GM18861 (cell line): Measurements from ENCODE around the gene SLC16A9.
A peak's percentile ranks its signal among the peaks of the same experiment; 100 is the strongest.

Source experiments
- ATAC-seq: cut with Tn5 transposase; IDR thresholded peaks from one replicate; pipeline ENCODE4 v1.9.1; 2021; ENCODE audit not compliant: unreplicated experiment

SLC16A9 gene

DNA sequence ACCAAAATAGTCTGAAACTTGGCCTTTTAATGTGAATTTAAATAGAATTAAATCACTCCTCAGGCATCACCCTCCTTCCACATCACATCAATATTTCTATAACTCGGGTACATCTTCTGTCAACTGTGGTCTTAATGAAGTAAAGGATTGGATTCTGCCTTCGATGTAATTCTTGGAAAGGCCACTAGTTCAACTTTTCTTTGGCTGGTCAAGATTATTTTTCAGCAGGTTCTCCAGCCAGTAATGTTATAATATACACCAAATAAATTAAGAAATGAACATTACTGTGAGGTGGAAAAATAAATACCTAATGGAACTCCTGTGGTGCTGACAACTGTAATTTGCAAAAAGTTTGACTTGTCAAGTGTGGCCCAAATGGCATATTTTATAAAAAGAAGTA is 9.7 kb upstream of the SLC16A9 start:
- no peak for ATAC-seq

DNA sequence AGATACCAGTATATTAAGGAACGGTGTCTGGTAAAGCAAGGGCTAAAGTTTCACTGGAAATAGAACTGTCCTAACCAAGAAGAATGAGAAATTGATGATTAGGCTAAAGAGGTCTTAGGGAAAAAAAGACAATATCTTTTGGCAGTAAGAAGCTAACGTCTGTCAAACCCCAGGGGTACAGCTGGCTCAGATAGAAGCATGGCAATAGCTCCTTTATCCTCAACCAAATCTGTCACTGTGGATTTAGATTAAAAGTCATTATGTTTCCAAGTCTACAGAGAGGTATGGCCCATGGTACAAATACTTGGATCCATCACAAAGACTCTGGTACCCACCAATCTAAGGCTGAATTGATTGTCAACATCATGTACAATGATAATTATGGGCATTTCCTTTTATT is 8.6 kb upstream of the SLC16A9 start:
- ATAC-seq, result no peak

DNA sequence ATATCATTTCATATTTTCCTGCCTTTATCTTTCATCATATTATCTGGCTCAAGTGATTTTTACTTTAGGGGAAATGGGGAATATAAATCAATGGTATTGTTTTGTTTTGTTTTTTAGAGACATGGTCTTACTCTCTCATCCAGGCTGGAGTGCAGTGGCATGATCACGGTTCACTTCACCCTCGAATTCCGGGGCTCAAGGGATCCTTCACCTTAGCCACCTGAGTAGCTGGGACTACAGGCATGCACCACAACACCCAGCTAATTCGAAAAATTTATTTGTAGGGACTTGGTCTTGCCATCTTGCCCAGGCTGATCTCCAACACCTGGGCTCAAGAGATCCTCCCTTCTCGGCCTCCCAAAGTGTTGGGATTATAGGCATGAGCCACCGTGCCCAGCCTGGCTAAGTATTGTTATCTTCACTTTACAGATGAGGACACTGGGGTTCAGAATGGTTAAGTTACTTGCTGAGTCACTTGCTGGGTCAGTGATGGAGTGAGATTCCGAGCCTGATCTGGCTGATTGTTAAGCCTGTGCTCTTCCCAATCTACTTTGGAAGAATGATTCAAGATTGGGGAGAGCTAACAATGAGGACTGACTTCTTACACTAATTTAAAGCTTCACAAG is 3.7 kb upstream of the SLC16A9 start:
- ATAC-seq, result no peak

DNA sequence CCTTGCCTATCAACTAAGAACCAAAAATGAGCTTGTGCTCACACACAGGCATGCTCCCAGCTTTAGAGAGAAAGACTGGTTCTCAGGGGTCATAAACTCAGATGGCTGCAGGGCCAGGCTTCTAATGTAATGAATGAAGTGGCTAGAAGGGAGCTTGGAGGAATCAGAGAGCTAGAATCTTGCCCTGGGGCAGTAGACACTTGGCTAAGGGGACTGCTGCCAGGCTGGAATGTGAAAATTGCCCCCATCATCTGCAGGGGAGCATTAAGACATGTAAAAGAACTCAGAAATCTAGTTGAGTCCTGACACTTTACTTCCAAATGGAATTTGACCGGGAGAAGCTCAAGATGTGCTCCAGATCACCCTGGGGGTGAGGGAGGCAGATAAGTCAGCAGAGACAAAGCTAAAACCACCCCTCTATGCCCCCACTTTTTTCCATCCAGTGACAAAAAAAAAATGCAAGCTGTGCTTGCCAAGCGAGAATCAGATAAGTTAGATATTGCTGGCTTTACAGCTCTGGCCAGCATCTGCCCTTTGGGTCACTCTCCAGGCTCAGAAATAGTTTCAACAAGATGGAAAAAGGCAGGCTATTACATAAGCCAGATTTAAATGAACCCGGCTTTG is 2.3 kb upstream of the SLC16A9 start:
- no peak for ATAC-seq

DNA sequence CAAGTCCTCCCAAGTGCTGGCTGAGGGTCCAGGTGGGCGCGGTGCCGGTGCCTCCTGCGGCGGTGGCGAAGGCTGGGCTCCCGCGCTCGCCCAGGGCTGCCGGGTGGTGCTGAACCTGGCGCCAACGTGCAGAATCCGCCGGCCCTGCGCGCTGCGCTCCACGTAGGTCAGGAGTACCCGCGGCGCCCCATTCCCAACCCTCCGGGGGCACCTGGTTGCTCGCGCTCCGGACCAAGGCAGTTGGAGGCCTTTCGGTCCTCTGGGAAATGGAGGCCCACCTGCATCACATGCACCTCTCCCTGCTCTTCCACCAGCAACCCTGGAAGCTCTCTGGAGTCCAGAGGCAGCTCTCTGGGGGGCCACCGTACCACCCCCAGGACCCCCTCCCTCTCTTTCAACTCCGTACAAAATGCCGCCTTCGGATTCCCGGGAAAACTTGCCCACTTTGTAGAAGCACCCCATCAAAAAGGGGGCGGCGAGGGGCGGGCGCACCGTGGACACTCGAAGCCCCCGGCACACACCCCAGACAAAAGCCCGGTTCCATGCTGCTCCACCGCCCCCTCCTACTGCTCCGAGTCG is 745 bp downstream of the SLC16A9 start:
- no peak for ATAC-seq

DNA sequence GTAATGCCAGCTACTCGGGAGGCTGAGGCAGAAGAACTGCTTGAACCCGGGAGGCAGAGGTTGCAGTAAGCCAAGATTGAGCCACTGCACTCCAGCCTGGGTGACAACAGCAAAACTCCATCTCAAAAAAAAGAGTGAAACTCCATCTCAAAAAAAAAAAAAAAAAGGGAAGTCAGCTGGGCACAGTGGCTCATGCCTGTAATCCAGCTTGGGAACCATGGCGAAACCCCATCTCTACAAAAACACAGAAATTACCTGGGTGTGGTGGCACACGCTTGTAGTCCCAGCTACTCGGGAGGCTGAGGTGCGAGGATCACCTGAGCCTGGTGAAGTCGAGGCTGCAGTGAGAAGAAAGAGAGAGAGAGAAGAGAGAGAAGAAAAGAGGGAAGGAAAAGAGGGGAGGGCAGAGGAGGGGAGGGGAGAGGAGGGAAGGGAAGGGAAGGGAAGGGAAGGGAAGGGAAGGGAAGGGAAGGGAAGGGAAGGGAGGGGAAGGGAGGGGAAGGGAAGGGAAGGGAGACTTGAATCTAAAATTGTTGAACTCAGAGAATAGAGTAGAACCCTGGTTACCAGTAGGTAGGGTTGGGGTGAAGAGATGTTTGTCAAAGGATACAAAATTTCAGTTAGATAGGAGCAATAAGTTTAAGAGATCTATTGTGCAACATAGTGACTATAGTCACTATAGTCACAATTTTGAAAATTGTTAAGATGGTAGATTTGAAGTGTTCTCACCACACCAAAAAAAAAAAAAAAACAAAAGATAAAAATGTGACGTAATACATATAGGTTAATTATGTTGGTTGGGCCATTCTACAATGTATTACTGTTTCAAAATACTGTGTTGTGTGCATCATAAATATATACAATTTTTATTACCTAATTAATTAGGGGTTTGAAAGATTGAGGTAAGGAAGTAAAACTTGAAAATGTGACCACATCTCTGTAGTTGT is 2.5 kb downstream of the SLC16A9 start:
- ATAC-seq, result no peak

DNA sequence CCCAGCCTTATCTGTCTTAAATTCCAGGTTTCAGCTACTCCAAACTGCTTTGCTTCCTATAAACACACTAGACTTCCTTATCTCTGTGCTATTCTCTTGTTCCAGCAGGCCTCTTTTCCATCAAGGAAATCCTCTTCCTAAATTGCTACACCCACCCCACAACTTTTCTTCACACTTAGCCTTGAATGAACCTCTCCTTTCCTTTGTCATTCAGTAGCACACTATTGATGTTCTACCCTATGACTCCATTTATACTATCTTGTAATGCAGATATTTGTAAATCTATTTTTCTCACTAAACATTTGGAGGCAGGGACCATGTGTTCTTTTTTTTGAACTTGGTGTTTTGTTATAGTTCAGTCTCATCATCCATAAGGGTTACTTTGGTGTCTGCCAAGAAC is 3.7 kb downstream of the SLC16A9 start:
- ATAC-seq, result no peak

DNA sequence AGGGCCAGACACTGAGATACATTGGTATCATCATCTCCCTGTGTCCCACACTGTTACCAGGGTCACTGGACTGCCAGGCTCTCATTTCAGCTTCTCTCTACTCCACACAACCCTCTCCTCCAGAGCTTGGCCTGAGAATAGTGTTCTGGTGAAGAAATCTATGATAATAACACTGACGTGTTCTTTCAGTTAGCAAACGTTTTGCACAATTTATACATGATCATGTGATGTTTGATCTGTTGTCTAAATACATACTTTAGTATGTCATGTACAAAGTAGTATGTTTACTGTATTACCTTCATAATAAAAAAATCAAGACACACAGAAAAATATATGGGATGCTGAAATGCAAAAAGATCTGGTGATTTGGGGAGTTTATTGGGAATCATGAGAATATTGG is 5.0 kb downstream of the SLC16A9 start:
- ATAC-seq, result no peak

DNA sequence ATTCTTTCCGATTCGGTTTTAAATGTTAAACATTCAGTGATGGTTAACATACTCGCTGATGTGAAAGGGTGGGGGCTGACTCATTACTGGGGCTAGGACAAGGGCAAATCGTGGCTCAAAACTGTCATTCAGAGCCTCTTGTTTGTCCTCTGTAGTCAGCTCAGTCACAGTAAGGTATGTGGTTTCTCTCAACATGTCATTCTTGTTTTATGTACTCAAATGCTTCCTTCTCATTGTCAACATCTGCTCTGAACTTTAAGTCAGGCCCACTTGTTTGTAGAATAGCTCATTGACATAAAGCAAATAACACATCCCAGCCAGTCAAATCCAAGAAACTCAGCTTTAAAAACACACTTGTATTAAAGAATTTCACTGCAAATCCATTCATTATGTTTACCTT is 7.3 kb downstream of the SLC16A9 start:
- ATAC-seq, result no peak

DNA sequence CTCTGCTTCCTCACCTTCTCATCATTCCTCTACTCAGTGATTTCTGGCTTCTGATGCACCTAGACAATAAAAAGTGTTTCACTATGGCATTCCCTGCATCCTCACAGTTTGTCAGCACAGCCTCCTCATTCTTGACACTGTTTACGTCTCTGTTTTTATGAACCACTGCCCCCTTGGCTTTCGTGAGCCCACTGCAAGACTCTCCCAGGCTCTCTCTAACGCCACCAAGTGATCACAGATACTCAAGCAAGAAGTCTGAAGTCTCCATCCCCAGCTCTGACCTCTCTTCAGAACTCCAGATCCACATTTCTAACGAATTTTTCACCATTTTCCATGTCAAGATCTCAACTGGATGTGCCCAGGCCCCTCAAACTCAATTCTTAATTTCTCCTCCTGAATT is 8.9 kb downstream of the SLC16A9 start:
- ATAC-seq, result no peak

DNA sequence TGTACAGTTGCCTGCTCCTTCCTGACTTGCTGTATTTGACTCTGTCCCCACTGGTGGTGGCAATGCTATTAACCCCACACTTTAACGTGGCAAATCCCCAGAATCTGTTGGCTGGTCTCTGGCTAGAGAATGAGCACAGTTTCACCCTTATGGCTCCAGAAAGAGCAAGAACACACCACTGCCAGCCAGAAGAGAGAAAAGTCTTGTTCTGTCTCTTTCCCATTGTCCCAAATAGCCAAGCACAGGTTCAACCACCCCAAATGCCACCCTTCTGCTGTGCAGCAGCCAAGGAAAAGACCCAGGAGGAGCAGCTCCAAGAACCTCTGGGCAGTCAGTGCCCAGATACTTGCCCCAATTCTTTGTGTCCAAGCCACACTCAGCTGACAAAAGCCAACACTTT is 11.3 kb downstream of the SLC16A9 start:
- ATAC-seq, result no peak

DNA sequence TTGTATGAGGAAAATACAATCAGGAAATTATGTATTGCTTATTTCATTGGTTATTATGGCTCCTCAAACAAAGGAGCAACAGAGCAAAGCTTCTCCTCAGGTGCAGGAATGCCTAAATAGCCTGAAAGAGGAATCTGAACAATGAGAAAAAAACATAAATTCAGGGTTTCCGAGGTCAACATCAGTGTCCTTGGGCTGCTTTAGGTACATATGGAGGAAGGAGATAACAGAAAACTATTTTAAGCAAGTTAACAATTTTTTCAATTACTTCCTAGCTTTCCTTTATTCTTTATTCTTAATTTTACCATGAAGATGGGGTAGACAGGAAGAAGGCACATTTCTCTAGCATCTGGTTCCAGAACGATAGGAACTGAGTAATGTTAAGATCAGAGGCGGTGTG is 14.0 kb downstream of the SLC16A9 start:
- ATAC-seq, result no peak

DNA sequence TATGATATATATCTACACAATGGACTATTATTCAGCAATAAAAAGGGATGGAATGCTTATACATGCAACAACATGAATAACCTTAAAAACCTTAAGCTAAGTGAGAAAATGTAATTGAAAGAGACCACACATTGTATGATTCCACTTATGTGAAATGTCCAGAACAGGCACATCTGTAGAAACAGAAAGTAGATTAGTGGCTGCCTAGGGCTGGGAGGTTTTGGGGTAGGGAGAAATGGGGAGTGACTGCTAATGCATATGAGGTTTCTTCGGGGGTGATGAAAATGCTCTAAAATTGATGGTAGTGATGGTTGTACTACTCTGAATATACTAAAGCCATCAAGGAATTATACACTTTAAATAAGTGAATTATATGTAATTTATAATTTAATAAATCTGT is 14.7 kb downstream of the SLC16A9 start:
- no peak for ATAC-seq

DNA sequence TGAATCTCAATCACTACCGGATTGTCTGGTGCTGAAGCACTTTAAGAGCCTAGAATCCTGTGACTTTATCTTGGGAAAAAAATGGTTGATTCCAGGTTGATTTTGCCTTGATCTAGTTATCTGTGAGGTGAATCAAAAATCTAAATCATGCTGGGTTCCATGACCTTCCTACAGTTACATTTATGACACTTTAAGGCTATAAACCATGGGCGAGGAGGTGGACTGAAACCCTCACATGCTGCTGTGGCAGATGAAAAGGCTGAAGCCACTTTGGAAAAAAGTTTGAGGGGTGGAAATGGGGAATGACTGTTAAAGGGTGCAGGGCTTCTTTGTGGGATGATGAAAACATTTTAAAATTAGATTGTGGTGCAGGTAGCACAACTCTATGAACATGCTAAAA is 17.5 kb downstream of the SLC16A9 start:
- ATAC-seq, result no peak

DNA sequence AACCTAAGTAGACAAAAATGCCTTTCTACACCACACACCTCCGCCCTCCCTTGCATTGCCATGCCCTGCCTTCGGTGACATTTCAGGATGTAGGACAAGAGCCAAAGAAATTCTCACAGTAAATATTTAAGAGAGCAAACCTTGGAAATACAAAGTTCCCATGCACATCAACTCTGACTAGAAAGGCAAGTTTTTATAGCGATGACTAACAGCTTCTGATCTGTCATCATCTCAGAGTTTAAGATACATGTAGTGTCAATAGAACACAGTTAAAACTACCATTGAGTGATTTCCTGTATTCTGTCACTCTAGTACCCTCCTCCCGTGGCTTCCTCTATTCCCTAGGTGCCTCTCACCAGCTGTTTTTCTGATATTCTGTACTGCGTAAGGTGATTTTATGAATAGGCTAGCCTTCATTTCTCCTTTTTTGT is 20.7 kb downstream of the SLC16A9 start:
- ATAC-seq, result peak; percentile 63

DNA sequence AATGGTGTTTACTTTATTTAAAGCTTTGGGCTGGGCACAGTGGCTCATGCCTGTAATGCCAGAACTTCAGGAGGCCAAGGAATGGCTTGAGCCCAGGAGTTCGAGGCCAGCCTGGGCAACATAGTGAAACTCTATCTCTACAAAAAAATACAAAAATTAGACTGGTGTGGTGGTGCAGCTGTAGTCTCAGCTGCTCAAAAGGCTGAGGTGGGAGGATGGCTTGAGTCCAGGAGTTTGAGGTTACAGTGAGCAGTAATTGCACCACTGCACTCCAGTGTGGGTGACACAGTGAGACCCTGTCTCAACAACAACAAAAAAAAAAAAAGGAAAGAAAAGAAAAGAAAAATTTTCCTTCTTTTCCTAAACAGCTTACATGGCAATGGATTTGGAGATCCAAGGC is 22.0 kb downstream of the SLC16A9 start:
- ATAC-seq, result no peak

DNA sequence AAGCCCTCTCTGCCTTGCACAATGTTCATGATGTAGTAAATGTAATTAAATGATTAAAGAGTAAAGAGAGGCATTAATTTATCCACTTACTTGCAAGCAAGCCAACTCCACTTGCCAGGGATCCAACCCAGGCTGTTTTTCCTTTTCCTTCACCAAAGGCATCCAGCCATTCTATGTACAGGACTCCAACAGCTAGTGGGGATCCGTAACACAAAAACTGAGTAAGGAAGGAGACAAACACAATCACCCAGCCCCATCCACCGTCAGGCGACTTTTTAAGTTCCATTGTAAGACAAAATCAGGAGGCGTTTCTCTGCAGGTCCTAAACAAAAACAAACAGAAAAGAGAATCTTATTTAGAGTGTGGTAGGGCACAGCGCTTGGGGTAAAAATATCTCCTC is 25.6 kb downstream of the SLC16A9 start:
- no peak for ATAC-seq

DNA sequence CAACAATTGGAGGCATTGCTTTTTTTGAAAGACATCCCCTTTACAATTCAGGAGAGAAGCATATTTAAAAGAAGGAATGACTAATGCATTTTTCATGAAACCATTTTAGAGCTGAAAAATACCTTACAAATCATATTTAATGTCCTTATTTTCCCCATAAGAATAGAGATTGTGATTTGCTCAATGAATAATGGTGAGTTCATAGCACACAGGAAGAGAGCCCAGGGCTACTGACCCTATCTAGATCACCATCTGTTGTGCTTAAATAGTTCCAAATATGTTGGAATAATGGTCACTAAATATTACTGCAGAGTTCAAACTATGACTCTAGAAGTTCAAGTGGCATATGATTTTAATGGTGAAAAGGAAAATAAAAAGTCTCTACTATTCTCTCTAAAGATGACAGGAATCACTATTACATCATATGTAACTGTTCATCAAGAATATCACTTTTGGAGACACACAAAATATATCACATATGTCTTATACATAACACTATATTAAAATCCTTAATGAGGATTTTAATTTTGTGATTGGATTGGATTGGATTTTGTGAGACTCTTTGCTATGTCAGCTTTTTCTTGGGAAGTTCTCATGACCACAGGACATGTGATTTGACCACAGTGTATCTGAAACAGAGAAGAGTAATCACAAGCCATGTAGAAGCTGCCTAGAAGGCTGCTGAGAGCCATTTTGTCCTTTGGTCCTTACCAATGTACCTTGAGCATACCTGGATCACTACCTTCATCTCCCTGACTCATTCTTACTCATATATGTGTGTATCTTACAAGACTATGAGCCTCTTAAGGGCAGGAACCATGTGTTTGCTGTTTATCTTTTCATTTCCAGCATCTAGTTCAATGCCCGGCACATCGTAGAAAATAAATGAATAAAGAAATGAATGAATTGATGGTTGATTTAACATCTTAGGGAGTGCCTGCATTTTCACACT is 26.4 kb downstream of the SLC16A9 start:
- ATAC-seq, result no peak

DNA sequence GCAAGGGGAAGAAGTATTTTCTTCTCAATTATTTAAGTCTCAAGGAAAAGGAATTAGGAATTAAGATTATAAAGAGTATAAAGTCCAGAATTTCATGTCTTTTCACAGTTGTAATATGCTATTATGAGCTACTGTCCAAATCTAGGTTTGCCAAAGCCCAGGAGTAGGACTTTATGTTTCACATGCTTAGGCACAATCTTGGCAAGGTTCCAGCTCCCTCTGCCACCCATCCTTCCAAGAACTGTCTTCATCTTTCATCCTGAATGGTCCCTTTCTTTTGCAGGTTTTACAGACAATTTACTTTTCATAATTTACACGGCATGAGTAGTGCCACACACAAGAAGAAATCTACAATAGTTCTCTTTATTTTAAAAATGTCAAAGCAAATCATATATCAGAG is 29.5 kb downstream of the SLC16A9 start:
- no peak for ATAC-seq

DNA sequence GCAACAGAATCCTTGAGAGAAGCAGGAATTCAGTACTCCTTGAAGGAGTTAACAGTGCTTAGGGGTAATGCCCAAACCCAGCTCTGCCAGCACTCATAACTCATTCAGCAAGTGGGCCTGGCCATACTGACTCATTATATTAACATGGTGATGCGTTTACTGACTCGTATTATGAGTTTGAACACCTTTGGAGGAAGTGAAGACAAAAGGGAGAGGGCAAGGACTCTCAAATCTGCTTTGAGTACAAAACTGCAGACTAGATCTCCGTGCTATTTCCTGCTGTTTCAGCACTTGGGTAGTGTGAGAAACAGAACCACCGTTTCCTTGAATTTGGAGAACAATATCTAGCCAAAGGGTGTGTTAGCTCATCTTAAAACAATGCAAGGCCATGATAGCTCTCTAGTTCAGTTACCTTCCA is 30.8 kb downstream of the SLC16A9 start:
- peak; percentile 79 for ATAC-seq
